RWPE1 (cell line): Measurements from ENCODE around the gene LATS2.
"Not testable (repeated sequence)": the region's sequence is repeated elsewhere in the genome, so short reads cannot be mapped to it uniquely, and the experiment has no call there.

Experiments
- CTCF ChIA-PET: fragments of 350-600 bp; sonication (Branson Sonifier 250); formaldehyde crosslinking; extraction: SDS; loops from one replicate; lab custom pipeline; 2021; lab: Yijun Ruan, JAX
- POLR2A ChIA-PET: fragments of 400-600 bp; formaldehyde crosslinking; extraction: SDS; loops from one replicate; lab custom pipeline; 2020; ENCODE audit warnings: antibody characterized with exemption; ENCODE audit not compliant: low non-redundant PET; lab: Yijun Ruan, JAX
- DNase-seq: peaks from one replicate; pipeline ENCODE4 v3.0.0; 2012; ENCODE audit warnings: low spot score
- H3K27ac ChIP-seq: fragments of 450-650 bp; 2 replicates; pipeline ENCODE4 v1.5.1; 2017
- CTCF ChIP-seq: fragments of 450-650 bp; conservative IDR thresholded peaks from 2 replicates; pipeline ENCODE4 v1.5.1; 2017; ENCODE audit warnings: low read depth, mild to moderate bottlenecking

Gene LATS2

GRCh38 chr13:21053231-21053630 lies 8.2 kb downstream of the LATS2 start:
- peak overlapping the region; percentile 4; the same call in 1 of the 2 replicates for H3K27ac ChIP-seq
- DNase-seq, result no peak
- TF ChIP-seq CTCF, result no peak
- POLR2A ChIA-PET, result no interaction called here
- CTCF ChIA-PET, result no interaction called here

GRCh38 chr13:21051675-21052074 lies 9.7 kb downstream of the LATS2 start:
- TF ChIP-seq CTCF, result no peak

GRCh38 chr13:21050288-21051197 lies 10.8 kb downstream of the LATS2 start:
- DNase-seq, result no peak
- H3K27ac ChIP-seq, result no peak overlapping the region
- no peak for TF ChIP-seq CTCF
- CTCF ChIA-PET, result interaction anchor here (0.6 kb wide), 1 partner anchor 20 kb away, joined by 3 read pairs; no protein-coding TSS in a partner anchor
- POLR2A ChIA-PET, result no interaction called here

More at GRCh38 chr13:21051675-21052074, 9.7 kb downstream of the LATS2 start:
- no peak overlapping the region for H3K27ac ChIP-seq
- ChIA-PET CTCF (no interaction called here), POLR2A (no interaction called here)
- no peak for DNase-seq

GRCh38 chr13:21049731-21050130 lies 11.7 kb downstream of the LATS2 start:
- DNase-seq, POLR2A ChIA-PET: not testable (repeated sequence)
- 0 out of 2 replicates have a peak overlapping the region, but pooled peaks have one; percentile 2 for H3K27ac ChIP-seq
- CTCF ChIA-PET, result interaction anchor here (0.6 kb wide), 1 partner anchor 19 kb away, joined by 3 read pairs; no protein-coding TSS in a partner anchor

- H3K27ac ChIP-seq, result 0 out of 2 replicates have a peak overlapping the region, but pooled peaks have one; percentile 2
- ChIA-PET POLR2A (no interaction called here), CTCF (no interaction called here)
- no peak for TF ChIP-seq CTCF
- DNase-seq, result no peak
Measured at GRCh38 chr13:21048901-21049698, 12.3 kb downstream of the LATS2 start.

GRCh38 chr13:21047591-21048282 lies 13.6 kb downstream of the LATS2 start:
- ChIA-PET CTCF (no interaction called here), POLR2A (no interaction called here)
- TF ChIP-seq CTCF, result no peak
- H3K27ac ChIP-seq, result no peak overlapping the region
- DNase-seq, result no peak
